Activated CD4-positive, alpha-beta T cell treated with anti-CD3 and anti-CD28 coated beads, Interleukin-2, Interleukin-6, amounts not matched to agents 100 ng/mL and 50 ng/mL, durations not matched to agents 16 hours and 8 hours (primary cell): ENCODE measurements around the gene PRKAR1B.

Experiments
- DNase-seq: peaks from one replicate; pipeline ENCODE4 v3.0.0-alpha.2; 2020

Gene PRKAR1B

GRCh38 chr7:721619-722248, 5.3 kb downstream of the PRKAR1B start:
- DNase-seq: no peak

- DNase-seq: no peak
Measured at GRCh38 chr7:716636-717035, 10.4 kb downstream of the PRKAR1B start.

GRCh38 chr7:716222-716621, 10.9 kb downstream of the PRKAR1B start:
- DNase-seq: no peak

- DNase-seq: no peak
Measured at GRCh38 chr7:714251-714671, 12.8 kb downstream of the PRKAR1B start.

GRCh38 chr7:713488-714230, 13.4 kb downstream of the PRKAR1B start:
- no peak for DNase-seq

- no peak for DNase-seq
Measured at GRCh38 chr7:713139-713457, 14.0 kb downstream of the PRKAR1B start.

GRCh38 chr7:712381-713138, 14.5 kb downstream of the PRKAR1B start:
- no peak for DNase-seq

- DNase-seq: no peak
Measured at GRCh38 chr7:711922-712380, 15.1 kb downstream of the PRKAR1B start.

- no peak for DNase-seq
Measured at GRCh38 chr7:711093-711921, 15.8 kb downstream of the PRKAR1B start.

GRCh38 chr7:710161-710560, 16.9 kb downstream of the PRKAR1B start:
- DNase-seq: no peak

- no peak for DNase-seq
Measured at GRCh38 chr7:707296-708000, 19.6 kb downstream of the PRKAR1B start.

- no peak for DNase-seq
Measured at GRCh38 chr7:706721-707120, 20.4 kb downstream of the PRKAR1B start.

- DNase-seq: no peak
Measured at GRCh38 chr7:703049-703448, 24.0 kb downstream of the PRKAR1B start.

GRCh38 chr7:701086-701671, 25.9 kb downstream of the PRKAR1B start:
- DNase-seq: no peak

GRCh38 chr7:699476-700170, 27.5 kb downstream of the PRKAR1B start:
- no peak for DNase-seq

GRCh38 chr7:698515-699475, 28.3 kb downstream of the PRKAR1B start:
- no peak for DNase-seq

GRCh38 chr7:696812-697551, 30.1 kb downstream of the PRKAR1B start:
- DNase-seq: no peak

GRCh38 chr7:696426-696811, 30.7 kb downstream of the PRKAR1B start:
- no peak for DNase-seq

GRCh38 chr7:693280-693679, 33.8 kb downstream of the PRKAR1B start:
- DNase-seq: no peak
